Mesendoderm (in vitro differentiated cells): ENCODE data around the gene GPR6.

ENCODE experiments used
- DNase-seq: peaks from one replicate; pipeline ENCODE4 v3.0.0; 2013
- H2AK5ac ChIP-seq: 2 replicates; pipeline ENCODE4 v1.6.1; 2013; ENCODE audit warnings: low read length, inconsistent platforms
- H2BK120ac ChIP-seq: 2 replicates; pipeline ENCODE4 v1.6.1; 2013; ENCODE audit warnings: low read depth, mild to moderate bottlenecking, low read length, moderate library complexity, mixed read lengths
- H2BK15ac ChIP-seq: replicated peaks from 2 replicates; pipeline ENCODE4 v1.6.1; 2013; ENCODE audit warnings: low read depth, mild to moderate bottlenecking, moderate library complexity
- H2BK5ac ChIP-seq: 2 replicates; pipeline ENCODE4 v1.6.1; 2013; ENCODE audit warnings: low read length, inconsistent platforms
- H3K18ac ChIP-seq: 2 replicates; pipeline ENCODE4 v1.6.1; 2013; ENCODE audit warnings: mild to moderate bottlenecking, low read length, mixed read lengths
- H3K23ac ChIP-seq: one replicate; pipeline ENCODE4 v1.6.1; 2013; ENCODE audit warnings: low read length
- H3K27ac ChIP-seq: 2 replicates; pipeline ENCODE4 v1.5.1; 2013; ENCODE audit warnings: low read depth, mild to moderate bottlenecking, inconsistent platforms, low read length, moderate library complexity
- H3K27me3 ChIP-seq: 2 replicates; pipeline ENCODE4 v1.6.1; 2013; ENCODE audit warnings: low read length, control low read depth, mild to moderate bottlenecking, inconsistent platforms; ENCODE audit not compliant: insufficient read depth, poor library complexity
- H3K36me3 ChIP-seq: 2 replicates; pipeline ENCODE4 v1.6.1; 2013; ENCODE audit warnings: low read length, inconsistent platforms; ENCODE audit not compliant: control insufficient read depth, insufficient read depth
- H3K4ac ChIP-seq: one replicate; pipeline ENCODE4 v1.6.1; 2013; ENCODE audit warnings: low read depth, mild to moderate bottlenecking, low read length, moderate library complexity
- H3K4me1 ChIP-seq: 2 replicates; pipeline ENCODE4 v1.6.1; 2013; ENCODE audit warnings: low read depth, low read length, inconsistent platforms; ENCODE audit not compliant: control insufficient read depth
- H3K4me2 ChIP-seq: 2 replicates; pipeline ENCODE4 v1.6.1; 2013; ENCODE audit warnings: low read length
- H3K4me3 ChIP-seq: 2 replicates; pipeline ENCODE4 v1.5.1; 2013; ENCODE audit warnings: mild to moderate bottlenecking, low read length
- H3K56ac ChIP-seq: one replicate; pipeline ENCODE4 v1.6.1; 2013; ENCODE audit warnings: low read length
- H3K79me1 ChIP-seq: 2 replicates; pipeline ENCODE4 v1.6.1; 2013; ENCODE audit warnings: low read length, inconsistent platforms
- H3K79me2 ChIP-seq: 2 replicates; pipeline ENCODE4 v1.6.1; 2013; ENCODE audit warnings: mild to moderate bottlenecking, low read length; ENCODE audit not compliant: control insufficient read depth, insufficient read depth
- H3K9ac ChIP-seq: 2 replicates; pipeline ENCODE4 v1.6.1; 2013; ENCODE audit warnings: low read length, inconsistent platforms
- H4K5ac ChIP-seq: one replicate; pipeline ENCODE4 v1.6.1; 2013; ENCODE audit warnings: low read length
- H4K8ac ChIP-seq: one replicate; pipeline ENCODE4 v1.6.1; 2013; ENCODE audit warnings: low read depth, mild to moderate bottlenecking, control low read depth, low read length, moderate library complexity
- WGBS: extraction: QIAGEN DNeasy Blood & Tissue Kit; methylation state at CpG from one replicate; pipeline ENCODE4 v1.1.7; 2013; ENCODE audit warnings: low lambda C conversion rate, missing lambda C conversion rate; ENCODE audit not compliant: insufficient coverage; ENCODE audit errors: extremely low coverage; 5-methylcytosine and 5-hydroxymethylcytosine counted together

Gene GPR6

DNA sequence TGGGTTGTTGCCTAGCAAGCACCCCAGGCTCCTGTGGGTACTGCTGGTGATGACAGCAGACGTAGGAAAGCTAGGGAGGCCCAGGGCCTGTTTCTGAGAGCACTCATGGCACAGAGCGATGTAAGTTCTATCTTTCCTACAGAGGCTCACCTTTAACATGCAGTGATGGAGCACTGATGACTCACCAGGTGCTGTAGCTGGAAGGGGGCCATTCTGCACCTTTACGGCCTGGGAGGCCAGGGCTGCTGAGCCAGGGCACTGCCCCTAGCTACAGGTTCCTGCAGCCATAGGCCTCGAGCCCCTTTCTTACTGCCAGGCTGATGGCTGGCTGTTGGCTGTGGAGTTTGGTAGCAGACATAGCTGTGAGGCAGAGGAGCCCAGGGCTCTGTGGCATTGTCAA lies 31.1 kb upstream of the GPR6 start:
- H3K4me2 ChIP-seq, result no peak overlapping the region
- H3K9ac ChIP-seq, result no peak overlapping the region
- H4K5ac ChIP-seq, result no peak overlapping the region
- H3K79me2 ChIP-seq, result no peaks in the 10 kb centered on the region
- H3K27ac ChIP-seq, result no peak overlapping the region
- H3K4me1 ChIP-seq, result peaks cover 14% of the 10 kb centered on the region
- H3K4ac ChIP-seq, result no peak overlapping the region
- no peak overlapping the region for H3K18ac ChIP-seq
- no peaks in the 10 kb centered on the region for H3K36me3 ChIP-seq
- no peak overlapping the region for H2AK5ac ChIP-seq
- H4K8ac ChIP-seq, result no peak overlapping the region
- no CpG with 5 or more reads among the region's 4 CpGs for WGBS
- no peak for DNase-seq
- H3K56ac ChIP-seq, result no peak overlapping the region
- H3K27me3 ChIP-seq, result no peaks in the 10 kb centered on the region
- H3K4me3 ChIP-seq, result no peak overlapping the region
- no peaks in the 10 kb centered on the region for H3K79me1 ChIP-seq
- no peak overlapping the region for H3K23ac ChIP-seq
- no peak overlapping the region for H2BK120ac ChIP-seq
- H2BK15ac ChIP-seq, result no peak overlapping the region
- H2BK5ac ChIP-seq, result no peak overlapping the region

DNA sequence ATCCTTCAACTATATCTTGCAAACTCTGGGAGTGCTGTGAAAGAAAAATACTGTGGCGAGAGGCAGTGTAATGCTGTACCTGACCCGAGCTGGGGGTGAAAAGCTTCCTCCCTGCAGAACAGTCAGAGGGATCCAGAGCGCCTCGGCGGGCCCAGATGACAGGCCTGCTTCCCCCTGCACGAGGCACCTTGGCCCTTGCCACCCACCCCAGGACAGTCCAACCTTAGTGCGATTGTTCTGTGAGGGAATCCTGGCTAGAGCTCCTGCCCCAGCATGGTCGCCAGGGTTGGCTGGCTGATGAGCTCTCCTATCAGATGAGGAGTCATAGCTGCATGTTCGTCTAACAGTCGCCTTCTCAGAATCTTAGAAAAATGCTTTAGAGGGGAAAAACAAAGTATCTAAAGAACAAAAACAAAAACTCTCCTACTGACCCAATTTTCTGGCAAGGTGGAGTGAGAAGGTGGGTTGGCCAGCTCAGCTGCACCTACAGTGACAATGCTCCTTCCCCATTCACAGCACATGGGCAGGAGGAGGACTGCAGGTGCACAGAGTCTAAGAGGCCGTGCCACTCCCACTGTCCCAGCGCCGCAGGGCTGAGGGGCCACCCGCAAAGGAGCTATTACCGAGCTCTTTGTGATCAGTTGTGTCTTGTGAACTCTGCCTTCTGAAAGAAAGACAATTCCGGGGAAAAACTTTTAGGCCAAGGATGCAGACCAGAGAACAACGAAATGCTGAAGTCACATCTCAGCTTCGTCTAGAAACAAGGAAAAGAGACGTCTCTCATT lies 28.6 kb upstream of the GPR6 start:
- H2BK120ac ChIP-seq, result no peak overlapping the region
- H3K79me1 ChIP-seq, result no peaks in the 10 kb centered on the region
- no peak for DNase-seq
- H2BK15ac ChIP-seq, result no peak overlapping the region
- H3K4me3 ChIP-seq, result no peak overlapping the region
- H3K4me1 ChIP-seq, result peaks cover 7% of the 10 kb centered on the region
- H4K8ac ChIP-seq, result no peak overlapping the region
- no peak overlapping the region for H3K18ac ChIP-seq
- no peak overlapping the region for H3K27ac ChIP-seq
- no peak overlapping the region for H3K9ac ChIP-seq
- H3K23ac ChIP-seq, result no peak overlapping the region
- no peak overlapping the region for H3K4me2 ChIP-seq
- WGBS, result no CpG with 5 or more reads among the region's 19 CpGs
- no peak overlapping the region for H4K5ac ChIP-seq
- no peak overlapping the region for H2AK5ac ChIP-seq
- no peak overlapping the region for H2BK5ac ChIP-seq
- no peaks in the 10 kb centered on the region for H3K79me2 ChIP-seq
- no peaks in the 10 kb centered on the region for H3K27me3 ChIP-seq
- H3K36me3 ChIP-seq, result no peaks in the 10 kb centered on the region
- H3K56ac ChIP-seq, result no peak overlapping the region
- H3K4ac ChIP-seq, result no peak overlapping the region

DNA sequence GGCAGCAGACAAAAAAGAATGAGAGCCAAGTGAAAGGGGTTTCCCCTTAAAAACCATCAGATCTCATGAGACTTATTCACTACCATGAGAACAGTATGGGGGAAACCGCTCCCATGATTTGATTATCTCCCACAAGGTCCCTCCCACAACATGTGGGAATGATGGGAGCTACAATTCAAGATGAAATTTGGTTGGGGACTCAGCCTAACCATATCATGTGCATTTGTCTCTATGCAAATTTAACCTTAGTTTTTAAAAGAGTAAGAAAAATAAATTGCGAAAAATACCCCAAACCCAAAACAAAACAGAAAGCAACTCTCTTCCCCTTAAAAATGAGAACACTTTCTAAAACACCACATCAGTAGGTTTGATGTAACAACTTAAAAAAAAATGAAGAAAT lies 22.6 kb upstream of the GPR6 start:
- Histone ChIP-seq H3K18ac (no peak overlapping the region), H2BK5ac (no peak overlapping the region), H3K36me3 (no peaks in the 10 kb centered on the region), H3K56ac (no peak overlapping the region), H3K4me2 (no peak overlapping the region), H2BK15ac (no peak overlapping the region), H3K4ac (no peak overlapping the region), H3K27ac (no peak overlapping the region), H4K8ac (no peak overlapping the region), H3K9ac (no peak overlapping the region), H3K4me3 (no peak overlapping the region), H3K79me1 (no peaks in the 10 kb centered on the region), H3K23ac (no peak overlapping the region), H3K27me3 (no peaks in the 10 kb centered on the region), H2BK120ac (no peak overlapping the region), H2AK5ac (no peak overlapping the region), H3K79me2 (no peaks in the 10 kb centered on the region), H3K4me1 (no peaks in the 10 kb centered on the region), H4K5ac (no peak overlapping the region)
- DNase-seq, result no peak
- WGBS, result no CpG with 5 or more reads among the region's 2 CpGs

DNA sequence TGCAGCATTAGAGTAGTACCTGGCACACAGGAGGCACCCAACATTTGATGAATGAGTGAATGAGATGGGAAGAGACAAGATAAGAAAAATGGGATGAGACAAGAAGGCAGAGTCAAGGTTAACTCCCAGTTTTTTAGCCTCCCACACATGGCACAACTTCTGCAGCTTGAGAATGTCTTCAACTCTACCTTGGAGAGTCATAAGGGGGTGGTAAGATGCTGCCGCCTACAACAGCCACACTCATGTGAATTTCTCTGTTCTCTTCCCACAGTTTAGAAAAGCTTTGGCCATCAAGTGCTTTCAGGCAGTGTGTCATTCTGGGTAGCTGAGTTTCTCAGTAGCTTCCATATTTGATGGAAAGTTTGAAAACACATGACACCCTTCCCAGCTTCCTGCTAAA lies 19.5 kb upstream of the GPR6 start:
- H4K8ac ChIP-seq, result no peak overlapping the region
- H3K4me1 ChIP-seq, result no peaks in the 10 kb centered on the region
- H4K5ac ChIP-seq, result no peak overlapping the region
- H3K9ac ChIP-seq, result no peak overlapping the region
- H2AK5ac ChIP-seq, result no peak overlapping the region
- no peaks in the 10 kb centered on the region for H3K27me3 ChIP-seq
- no peak overlapping the region for H3K56ac ChIP-seq
- no peak overlapping the region for H3K18ac ChIP-seq
- no CpG with 5 or more reads among the region's 1 CpG for WGBS
- no peak overlapping the region for H3K23ac ChIP-seq
- no peak overlapping the region for H2BK15ac ChIP-seq
- DNase-seq, result no peak
- H3K36me3 ChIP-seq, result no peaks in the 10 kb centered on the region
- no peak overlapping the region for H2BK5ac ChIP-seq
- H3K79me2 ChIP-seq, result no peaks in the 10 kb centered on the region
- no peaks in the 10 kb centered on the region for H3K79me1 ChIP-seq
- H2BK120ac ChIP-seq, result no peak overlapping the region
- H3K4me2 ChIP-seq, result no peak overlapping the region
- H3K27ac ChIP-seq, result no peak overlapping the region
- H3K4me3 ChIP-seq, result no peak overlapping the region
- no peak overlapping the region for H3K4ac ChIP-seq

DNA sequence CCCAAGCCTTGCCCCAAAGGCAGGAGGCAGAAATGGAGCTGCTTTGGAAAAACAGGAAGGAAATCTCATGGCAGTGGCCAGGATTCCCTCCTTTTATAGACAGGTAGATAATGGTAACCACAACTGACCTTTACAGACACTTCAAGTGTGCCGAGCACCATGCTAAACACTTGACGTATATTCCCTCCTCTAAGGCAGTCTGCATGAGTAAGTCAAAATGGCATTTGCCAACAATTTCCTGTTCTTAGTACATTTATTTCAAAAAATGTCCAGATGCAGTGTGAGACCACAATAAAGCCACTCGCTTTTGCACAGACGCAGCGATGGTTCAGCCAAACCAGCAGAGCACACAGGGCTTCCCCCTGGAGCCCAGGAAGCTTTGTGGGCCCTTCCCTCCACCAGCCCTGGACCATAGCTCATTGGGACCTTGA lies 16.5 kb upstream of the GPR6 start:
- H2BK15ac ChIP-seq, result no peak overlapping the region
- no peak overlapping the region for H3K9ac ChIP-seq
- no peak overlapping the region for H3K23ac ChIP-seq
- WGBS, result no CpG with 5 or more reads among the region's 5 CpGs
- no peaks in the 10 kb centered on the region for H3K79me1 ChIP-seq
- H3K4ac ChIP-seq, result no peak overlapping the region
- H3K18ac ChIP-seq, result no peak overlapping the region
- H2AK5ac ChIP-seq, result no peak overlapping the region
- H2BK5ac ChIP-seq, result no peak overlapping the region
- no peak overlapping the region for H3K4me2 ChIP-seq
- DNase-seq, result no peak
- no peaks in the 10 kb centered on the region for H3K4me1 ChIP-seq
- no peaks in the 10 kb centered on the region for H3K36me3 ChIP-seq
- H3K56ac ChIP-seq, result no peak overlapping the region
- H3K27ac ChIP-seq, result no peak overlapping the region
- no peak overlapping the region for H3K4me3 ChIP-seq
- H2BK120ac ChIP-seq, result no peak overlapping the region
- H3K27me3 ChIP-seq, result no peaks in the 10 kb centered on the region
- H4K8ac ChIP-seq, result no peak overlapping the region
- no peaks in the 10 kb centered on the region for H3K79me2 ChIP-seq
- H4K5ac ChIP-seq, result no peak overlapping the region

DNA sequence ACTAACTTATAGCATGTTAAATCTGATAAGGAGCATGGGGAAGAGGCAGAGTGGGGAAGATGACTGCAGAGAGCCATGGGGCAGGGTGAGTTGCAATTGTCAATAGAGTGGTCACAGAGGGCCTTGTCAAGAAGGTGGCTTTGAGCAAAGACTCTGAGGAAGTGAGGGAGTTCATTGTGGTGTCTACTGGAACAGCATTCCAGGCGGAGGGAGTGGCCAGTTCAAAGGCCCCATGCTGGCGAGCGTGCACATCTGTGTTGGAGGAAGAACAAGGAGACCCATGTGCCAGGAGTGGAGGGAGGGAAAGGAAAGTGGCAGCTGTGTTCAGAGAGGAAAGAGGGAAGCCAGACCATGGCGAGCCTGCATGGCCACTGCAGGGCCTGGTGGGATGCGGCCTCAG lies 15.8 kb upstream of the GPR6 start:
- Histone ChIP-seq H3K79me1 (no peaks in the 10 kb centered on the region), H2AK5ac (no peak overlapping the region), H3K4me1 (peaks cover under 1% of the 10 kb centered on the region), H4K8ac (no peak overlapping the region), H4K5ac (no peak overlapping the region), H2BK120ac (no peak overlapping the region), H3K56ac (no peak overlapping the region), H3K18ac (no peak overlapping the region), H2BK15ac (no peak overlapping the region), H3K36me3 (no peaks in the 10 kb centered on the region), H3K79me2 (no peaks in the 10 kb centered on the region), H3K27ac (no peak overlapping the region), H3K4me3 (no peak overlapping the region), H3K4me2 (no peak overlapping the region), H3K4ac (no peak overlapping the region), H2BK5ac (no peak overlapping the region), H3K9ac (no peak overlapping the region), H3K27me3 (no peaks in the 10 kb centered on the region), H3K23ac (no peak overlapping the region)
- no peak for DNase-seq
- no CpG with 5 or more reads among the region's 5 CpGs for WGBS
